ENCODE measurements around the gene LMO1.

LMO1 gene

DNA sequence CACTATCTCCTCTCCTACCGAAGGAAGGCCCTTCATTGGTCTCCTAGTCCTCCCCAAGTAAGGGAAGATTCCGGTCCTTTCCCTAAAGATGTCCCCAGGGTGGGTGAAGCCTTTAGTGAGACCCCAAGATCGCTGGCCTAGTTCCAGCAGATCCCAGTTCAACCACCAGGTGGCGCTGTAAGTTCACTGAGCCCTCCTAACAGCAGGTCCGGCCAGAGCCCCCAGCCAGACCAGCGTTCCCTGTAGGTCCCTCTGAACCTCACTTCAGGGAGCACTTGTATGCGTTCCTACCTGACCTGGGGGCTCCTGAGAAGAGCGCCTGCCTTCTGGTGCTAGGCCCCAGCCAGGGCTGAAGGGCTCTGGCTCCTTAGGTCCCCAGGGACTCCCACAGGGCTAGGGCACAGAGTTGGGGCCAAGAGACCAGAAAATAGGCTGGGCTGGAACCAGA is 38.1 kb downstream of the LMO1 start:
- peak; percentile 74 for DNase-seq

DNA sequence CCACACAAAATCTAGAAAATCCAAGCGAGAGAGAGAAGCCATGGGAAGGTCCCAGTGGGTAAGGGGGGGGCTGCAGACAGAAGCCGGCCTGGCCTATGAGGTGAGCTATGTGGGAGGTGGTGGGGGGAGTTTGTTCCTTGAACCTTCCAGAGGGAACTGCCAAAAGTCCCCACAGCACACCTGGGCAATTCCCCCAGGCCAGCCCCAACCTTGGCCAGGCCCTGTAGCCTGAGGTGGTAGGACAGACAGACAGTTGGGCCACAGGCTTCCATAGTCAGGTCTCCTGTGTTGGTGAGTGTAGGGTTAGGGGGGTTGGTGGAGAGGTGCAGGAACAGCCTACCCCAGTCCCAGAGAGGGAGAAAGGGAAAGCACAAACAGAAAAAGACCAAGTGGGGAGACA is 39.0 kb downstream of the LMO1 start:
- DNase-seq: no peak

GRCh38 chr11:8224161-8224591 is 39.5 kb downstream of the LMO1 start:
- no peak for DNase-seq

- peak; percentile 13 for DNase-seq
Observed at GRCh38 chr11:8223513-8223900, 40.2 kb downstream of the LMO1 start.

DNA sequence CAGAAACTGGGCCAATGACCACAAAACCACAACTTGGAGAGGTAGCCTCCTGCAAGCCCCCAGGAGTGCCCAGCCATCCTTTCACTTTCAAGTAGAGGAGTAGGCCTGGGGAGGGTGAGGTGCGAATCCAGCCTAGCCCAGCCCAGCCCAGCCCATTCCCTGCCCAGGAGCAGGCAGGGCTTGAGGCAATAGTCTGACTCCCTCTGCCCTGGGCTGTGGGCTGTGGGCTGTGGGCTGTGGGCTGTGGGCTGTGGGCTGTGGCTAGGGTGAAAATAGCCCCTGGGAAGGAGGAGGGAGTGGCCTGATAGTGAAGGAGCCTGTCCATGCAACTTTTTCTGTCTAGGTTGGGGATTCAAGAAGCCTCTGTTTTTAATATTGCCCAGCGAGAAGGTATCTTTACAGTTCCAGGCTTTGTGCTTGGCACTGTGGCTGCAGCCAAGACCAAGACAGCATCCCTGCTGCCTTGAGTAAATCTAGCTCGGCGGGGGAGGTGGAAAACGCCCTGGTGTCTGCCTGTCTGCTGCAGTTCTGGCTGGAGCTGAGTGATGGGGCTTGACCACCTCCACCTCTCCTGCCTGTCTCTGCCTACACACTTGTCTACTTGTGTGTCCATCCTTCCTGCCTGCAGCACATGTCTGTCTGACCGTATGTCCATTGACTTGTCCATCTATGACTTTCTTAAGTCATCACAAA is 40.7 kb downstream of the LMO1 start:
- DNase-seq: peak; percentile 25

GRCh38 chr11:8221917-8222495 is 41.7 kb downstream of the LMO1 start:
- no peak for DNase-seq

DNA sequence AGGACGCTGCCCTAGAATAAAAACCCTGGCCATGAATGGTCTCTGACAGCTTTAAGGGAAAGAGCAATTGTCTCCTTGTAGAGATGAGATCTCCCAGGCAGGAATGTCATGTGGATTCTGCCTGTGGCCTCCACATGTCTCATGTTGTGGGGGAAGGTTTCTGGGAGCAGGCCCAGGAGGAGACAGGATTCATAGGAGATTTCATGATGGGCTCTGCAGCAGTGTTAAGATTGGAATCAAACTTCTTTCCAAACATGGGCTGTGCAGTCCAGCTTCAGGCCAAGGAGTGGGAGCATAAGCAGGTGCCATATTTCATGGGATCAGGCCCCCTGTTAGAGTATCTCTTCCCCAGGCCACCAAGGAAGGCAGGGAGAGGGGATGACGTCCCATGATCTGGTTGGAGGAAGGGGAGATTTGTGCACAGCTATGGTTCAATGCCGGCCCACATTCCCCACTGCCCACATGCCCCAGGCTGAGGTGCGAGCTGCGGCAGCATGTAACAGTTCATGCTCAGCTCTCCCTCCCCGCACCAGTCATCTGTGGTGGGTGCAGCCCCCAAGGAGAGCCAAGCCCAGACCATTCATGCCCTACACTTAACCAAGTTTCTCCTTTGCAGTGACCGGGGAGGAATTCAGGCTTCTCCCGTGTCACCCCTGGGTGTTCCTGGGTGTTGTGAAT is 42.5 kb downstream of the LMO1 start:
- no peak for DNase-seq

- no peak for DNase-seq
Observed at GRCh38 chr11:8220261-8221045, 43.2 kb downstream of the LMO1 start.

DNA sequence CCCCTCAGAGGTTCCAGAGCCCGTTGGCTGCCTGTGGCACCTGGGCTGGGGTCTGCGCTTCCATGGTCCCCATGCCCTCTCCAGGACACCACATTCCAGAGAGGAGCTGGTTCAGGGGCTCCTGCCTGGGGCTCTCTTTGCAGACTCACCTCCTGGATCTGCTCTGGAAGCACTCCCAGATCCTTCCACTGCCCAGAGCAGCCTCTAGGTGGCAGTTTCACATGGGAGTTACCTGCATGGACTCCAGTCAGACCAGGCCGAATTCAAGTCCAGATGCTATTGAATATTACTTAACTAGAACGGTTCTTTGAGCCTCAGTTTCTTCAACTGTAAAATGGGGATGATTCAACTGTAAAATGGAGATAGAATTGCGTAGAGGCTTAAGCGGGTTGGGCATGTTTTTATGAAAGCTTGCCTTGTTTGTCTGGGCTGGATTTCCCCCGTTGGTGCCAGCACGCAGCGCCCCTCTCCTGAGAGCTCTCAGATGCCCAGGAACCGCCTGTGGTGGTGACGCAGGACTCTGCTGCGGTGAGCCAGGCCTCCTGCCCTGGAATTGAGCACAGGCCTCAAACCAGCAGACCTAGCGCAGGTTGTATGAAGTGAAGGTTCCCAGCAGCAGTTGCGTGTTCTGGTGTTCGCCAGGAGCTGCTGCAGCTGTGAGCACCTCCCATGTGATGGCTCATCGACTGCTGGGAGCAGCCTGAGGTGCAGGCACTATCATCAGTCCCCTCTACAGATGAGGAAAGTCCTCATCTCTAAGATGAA is 44.2 kb downstream of the LMO1 start:
- peak; percentile 42 for DNase-seq

GRCh38 chr11:8218840-8219239 is 44.8 kb downstream of the LMO1 start:
- DNase-seq: no peak

DNA sequence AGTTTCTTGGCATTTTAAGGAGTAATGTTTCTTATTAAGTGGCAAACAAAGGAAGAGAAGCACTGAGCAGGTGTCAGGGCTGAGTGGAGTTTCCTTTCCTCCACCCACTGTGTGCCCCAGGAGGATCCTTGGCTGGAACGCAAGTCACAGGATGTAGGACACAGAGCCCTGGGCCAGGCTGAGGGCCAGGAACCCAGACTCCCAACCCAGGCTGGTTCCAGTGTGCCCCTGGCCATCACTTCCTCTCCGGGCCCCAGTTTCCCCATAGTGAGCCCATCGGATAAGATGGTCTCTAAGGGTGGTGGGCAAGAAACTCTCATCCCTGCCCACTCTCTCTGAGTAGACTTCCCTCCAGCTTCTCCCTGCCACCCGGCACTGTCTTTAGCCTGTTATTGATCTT is 45.3 kb downstream of the LMO1 start:
- DNase-seq: no peak

GRCh38 chr11:8217926-8218325 is 45.8 kb downstream of the LMO1 start:
- no peak for DNase-seq

DNA sequence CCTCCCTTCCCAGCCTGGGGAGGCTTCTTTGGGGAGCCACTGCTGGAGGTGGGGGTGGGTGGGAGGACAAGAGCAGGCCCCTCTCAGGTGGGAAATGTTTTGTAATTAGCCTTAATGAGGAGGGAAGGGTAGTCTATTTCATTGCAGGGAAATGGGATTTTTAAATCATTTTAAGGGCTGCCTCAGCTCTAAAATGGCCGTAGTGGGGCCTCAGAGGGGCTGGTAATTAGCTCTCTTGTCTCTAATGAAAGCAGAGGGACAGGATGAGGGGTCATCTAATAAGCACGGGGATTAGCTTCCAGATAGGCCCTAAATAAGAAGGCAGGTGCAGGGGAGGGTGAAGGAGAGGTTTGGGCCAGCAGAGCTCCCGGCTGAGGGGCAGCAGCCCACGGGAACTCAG is 46.5 kb downstream of the LMO1 start:
- no peak for DNase-seq

- DNase-seq: no peak
Observed at GRCh38 chr11:8213376-8213775, 50.3 kb downstream of the LMO1 start.

- peak; percentile 42 for DNase-seq
Observed at GRCh38 chr11:8209208-8209807, 54.4 kb downstream of the LMO1 start.

- DNase-seq: no peak
Observed at GRCh38 chr11:8207080-8208000, 56.3 kb downstream of the LMO1 start.

- DNase-seq: no peak
Observed at GRCh38 chr11:8206251-8207079, 57.2 kb downstream of the LMO1 start.

GRCh38 chr11:8205566-8205965 is 58.1 kb downstream of the LMO1 start:
- DNase-seq: no peak

DNA sequence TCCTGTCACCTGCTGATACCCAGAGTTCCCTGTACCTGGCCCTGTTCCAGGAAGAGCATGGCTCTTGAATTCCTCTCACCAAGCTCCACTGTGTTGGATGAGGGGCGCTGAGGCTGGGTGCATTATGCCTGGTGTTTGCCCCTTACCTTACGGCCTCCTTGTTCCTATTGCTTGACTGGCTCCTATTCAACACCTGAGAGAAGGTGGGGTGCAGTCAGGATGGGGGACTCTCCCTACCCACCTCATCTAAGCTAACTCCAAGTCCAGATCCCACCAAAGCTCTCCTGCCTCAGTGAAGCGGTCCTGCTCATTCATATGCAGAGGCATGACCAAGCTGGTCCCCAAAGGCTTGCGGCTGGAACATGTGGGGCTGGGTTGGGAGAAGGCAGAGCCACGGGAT is 59.1 kb downstream of the LMO1 start:
- DNase-seq: no peak

DNA sequence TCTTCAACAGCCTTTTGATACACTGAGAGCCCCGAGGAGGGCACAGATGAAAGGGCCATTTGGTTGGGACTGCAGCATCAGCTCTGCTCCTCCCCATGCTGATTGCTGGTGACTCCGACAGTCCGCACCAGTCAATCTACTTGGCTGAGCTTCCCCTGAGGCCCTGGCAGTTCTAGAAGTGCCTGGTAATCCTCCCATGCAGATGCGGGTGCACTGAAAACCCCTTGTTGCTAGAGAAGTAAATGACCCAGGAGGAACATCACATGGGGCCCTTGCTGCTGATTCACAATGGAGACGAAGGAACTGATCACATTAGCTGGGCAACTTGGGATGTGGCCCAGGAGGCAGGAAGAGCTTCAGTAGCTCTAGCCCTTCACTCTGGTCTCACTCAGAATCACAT is 59.7 kb downstream of the LMO1 start:
- no peak for DNase-seq
